Bone marrow (tissue), 2 donors: ENCODE results near the gene AURKAIP1.

ENCODE experiments used
- DNase-seq, 2 donors: peaks; one replicate each; lab custom pipeline; 2025; lab: John Stamatoyannopoulos, UW

The AURKAIP1 gene

DNA sequence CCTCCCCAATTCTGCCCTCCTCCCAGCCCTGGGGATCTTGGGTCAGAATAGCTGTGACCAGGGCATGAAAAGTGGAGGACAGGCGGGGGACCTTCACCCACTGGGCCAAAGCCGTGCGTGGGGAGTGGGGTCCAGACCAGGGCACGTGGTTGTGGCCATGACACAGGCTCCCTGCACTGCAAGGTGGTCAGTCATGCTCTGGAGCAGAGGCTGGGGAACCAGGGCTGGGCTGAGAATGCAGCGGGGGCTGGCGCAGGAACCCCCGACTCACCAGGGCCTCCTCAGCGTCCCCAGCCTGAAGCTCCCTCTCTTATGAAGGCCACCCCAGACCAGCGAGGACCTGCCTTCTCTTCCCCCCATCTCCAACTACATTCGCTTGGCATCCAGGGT lies 28.5 kb downstream of the AURKAIP1 start:
- no peak for DNase-seq

- DNase-seq: no peak
Observed at GRCh38 chr1:1345860-1346500, 29.0 kb downstream of the AURKAIP1 start.

DNA sequence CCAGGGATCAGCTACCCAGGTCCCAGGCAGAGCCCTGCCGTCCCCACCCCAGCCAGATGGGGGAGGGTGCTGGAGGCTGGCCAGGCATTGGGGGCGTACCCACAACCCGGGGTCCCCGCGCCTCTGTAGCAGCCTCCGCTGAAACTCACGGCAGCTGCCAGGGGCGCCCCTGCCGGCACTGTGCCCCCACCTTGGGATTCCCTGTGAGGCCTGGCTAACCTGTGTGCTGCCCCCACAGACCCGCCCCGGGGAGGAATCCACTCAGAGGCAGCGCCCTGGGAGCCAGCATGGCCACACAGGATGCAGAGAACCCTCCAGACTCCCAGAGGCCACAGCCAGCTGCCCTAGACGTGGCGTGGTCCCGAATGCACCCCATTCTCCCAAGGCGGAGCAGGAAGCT lies 29.6 kb downstream of the AURKAIP1 start:
- DNase-seq: no peak

- DNase-seq: peak in 1 of 2 donors; percentile 51
Observed at GRCh38 chr1:1344655-1345361, 30.2 kb downstream of the AURKAIP1 start.

DNA sequence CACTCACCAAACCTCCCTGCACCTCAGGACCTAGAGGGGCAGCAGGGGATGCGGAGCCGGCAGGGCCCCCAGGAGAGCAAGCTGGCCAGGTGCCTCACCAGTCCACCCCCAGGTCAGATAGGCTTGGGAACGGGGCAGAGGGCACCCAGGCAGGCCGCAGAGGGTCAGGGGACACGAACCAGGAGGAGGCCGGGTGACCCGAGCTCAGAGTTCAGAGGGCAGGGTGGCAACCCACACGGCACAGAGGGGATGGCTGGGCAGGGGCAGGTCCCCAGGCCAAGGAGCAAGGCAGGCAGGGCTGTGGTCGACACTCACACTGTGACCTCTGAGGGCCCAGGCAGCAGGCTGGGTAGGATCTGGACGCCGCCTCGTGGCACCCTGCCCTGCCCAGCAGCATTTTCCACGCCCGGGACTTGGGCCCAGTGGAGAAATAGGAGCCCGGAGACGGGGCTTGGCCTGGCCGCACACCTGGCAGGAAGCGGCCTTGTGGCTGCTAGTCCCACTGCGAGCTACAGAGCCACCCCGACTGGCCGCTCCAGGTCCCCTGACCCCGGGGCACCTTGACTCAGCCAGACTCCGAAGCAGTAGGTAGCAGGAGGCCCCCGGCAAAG lies 31.1 kb downstream of the AURKAIP1 start:
- no peak for DNase-seq

GRCh38 chr1:1342584-1343115 lies 32.4 kb downstream of the AURKAIP1 start:
- no peak for DNase-seq

DNA sequence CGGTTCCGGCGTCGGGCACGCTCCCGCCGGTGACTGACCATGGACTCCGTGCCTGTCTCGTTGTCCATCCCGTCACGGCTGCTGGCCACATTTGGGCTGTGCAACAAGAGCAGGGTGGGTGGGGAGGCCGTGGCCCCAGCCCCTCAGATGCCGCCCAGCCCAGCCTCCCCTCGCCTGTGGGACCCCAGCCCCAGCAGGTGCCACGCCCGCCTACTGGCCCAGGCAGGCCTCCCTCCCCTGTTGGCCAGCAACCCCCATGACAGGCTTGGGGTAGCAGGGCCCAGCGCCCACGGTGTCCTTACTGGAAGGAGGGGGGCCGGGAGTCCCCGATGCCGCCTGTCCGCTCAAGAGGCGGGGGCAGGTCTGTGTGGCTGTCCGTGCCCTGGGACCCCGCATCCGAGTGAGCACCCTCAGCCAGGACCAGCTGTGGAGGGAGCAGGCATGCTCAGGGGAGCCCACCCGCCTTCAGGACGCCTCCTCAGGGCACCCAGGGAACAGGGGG lies 32.9 kb downstream of the AURKAIP1 start:
- no peak for DNase-seq

- DNase-seq: no peak
Observed at GRCh38 chr1:1341549-1342021, 33.4 kb downstream of the AURKAIP1 start.

DNA sequence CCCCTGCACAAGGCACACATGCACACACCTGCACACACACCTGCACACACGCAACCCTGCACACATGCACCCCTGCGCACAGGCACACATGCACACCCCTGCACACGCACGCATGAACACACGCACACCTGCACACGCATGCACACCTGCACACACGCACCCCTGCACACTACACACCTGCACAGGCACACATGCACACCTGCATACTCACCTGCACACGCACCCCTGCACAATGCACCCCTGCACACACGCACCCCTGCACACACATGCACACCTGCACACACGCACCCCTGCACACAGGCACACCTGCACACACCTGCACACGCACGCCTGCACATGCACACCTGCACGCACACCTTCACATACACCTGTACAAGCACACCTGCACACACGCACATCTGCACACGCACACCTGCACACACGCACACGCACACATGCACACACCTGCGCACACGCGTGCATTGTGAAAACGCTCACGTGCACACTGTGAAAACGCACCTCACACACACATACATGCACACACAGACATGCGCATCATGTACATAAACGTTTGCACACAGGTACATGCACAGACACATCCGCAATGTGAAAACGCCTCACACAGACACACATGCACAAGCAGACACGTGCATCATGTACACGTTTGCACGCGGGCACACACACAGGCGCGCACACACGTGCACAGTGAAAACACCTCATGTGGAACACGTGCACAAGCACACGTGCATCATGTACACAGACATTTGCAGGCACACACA lies 34.0 kb downstream of the AURKAIP1 start:
- DNase-seq: no peak

DNA sequence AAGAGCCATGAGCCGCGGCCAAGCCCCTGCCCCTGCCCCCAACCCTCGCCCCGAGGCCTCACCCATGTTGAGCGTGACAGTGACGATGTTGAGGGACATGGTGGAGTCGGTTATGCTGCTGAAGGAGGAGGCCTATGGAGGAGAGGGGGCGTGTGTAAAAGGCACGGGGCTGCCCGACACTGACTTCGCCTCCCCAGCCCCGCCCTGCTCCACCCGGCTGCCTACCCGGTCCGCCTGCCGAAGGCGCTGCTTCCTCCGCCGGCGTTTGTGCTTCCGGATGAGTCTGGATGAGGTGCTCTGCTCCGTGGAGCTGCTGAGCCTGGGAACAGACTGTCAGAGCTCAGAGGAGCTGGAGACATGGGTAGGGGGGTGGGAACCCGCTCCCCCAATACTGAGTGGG lies 34.8 kb downstream of the AURKAIP1 start:
- DNase-seq: no peak

- no peak for DNase-seq
Observed at GRCh38 chr1:1338278-1338677, 36.7 kb downstream of the AURKAIP1 start.

DNA sequence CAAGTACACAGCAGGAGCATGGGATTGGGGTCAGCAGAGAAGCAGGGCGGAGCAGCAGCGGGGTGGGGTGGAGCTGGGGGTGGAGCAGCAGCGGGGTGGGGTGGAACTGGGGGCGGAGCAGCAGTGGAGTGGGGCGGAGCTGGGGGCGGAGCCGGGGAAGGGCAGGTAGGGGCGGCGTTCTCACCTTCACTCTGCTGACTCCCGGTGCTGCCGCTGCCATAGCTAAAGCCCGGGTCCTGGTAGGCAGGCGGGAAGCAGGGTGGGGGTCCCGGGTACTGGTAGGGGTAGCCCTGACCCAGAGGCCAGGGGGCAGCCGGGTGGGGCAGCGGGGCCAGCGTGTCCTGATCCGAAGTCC lies 37.2 kb downstream of the AURKAIP1 start:
- DNase-seq: no peak

GRCh38 chr1:1336931-1337792 lies 37.8 kb downstream of the AURKAIP1 start:
- DNase-seq: no peak

GRCh38 chr1:1336446-1336845 lies 38.6 kb downstream of the AURKAIP1 start:
- DNase-seq: no peak

GRCh38 chr1:1335792-1336248 lies 39.2 kb downstream of the AURKAIP1 start:
- no peak for DNase-seq

DNA sequence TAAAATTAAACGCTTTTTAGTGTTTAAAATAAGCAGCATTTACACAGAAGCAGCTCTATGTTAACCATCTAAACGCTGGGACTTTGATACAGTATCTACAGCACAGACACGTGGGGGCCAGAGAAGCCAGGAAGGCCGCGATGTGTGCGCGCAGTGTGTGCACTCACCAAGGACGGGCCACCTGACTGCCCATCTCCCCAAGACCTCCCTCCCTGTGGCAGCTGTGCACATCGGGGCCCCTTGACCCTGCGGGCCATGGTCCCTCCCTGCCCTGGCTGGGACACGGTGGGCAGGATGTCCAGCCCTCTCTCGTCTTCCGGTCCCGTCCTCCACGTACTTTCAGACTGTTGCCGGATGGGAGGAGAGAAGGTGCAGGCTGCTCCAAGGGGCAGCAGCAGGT lies 39.7 kb downstream of the AURKAIP1 start:
- no peak for DNase-seq

- DNase-seq: no peak
Observed at GRCh38 chr1:1334835-1335234, 40.2 kb downstream of the AURKAIP1 start.

GRCh38 chr1:1333551-1334241 lies 41.3 kb downstream of the AURKAIP1 start:
- DNase-seq: no peak

DNA sequence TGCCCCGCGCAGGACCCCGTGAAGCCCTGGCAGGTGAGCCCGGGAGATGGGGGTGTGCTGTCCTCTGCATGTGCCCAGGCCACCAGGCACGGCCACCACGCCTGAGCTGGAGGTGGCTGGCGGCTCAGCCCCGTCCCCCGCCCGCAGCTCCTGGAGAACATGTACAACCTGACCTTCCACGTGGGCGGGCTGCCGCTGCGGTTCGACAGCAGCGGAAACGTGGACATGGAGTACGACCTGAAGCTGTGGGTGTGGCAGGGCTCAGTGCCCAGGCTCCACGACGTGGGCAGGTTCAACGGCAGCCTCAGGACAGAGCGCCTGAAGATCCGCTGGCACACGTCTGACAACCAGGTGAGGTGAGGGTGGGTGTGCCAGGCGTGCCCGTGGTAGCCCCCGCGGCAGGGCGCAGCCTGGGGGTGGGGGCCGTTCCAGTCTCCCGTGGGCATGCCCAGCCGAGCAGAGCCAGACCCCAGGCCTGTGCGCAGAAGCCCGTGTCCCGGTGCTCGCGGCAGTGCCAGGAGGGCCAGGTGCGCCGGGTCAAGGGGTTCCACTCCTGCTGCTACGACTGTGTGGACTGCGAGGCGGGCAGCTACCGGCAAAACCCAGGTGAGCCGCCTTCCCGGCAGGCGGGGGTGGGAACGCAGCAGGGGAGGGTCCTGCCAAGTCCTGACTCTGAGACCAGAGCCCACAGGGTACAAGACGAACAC lies 42.1 kb downstream of the AURKAIP1 start:
- DNase-seq: no peak
